GM12891 (cell line): ENCODE results near the gene FBXO10.

Source experiments
- DNase-seq: peaks from one replicate; pipeline ENCODE4 v3.0.0; 2011; ENCODE audit warnings: low spot score; ENCODE audit not compliant: insufficient read length
- FAIRE-seq: peaks from 2 replicates; lab custom pipeline; 2011; peaks lifted over from hg19 to GRCh38; lab: Jason Lieb, UNC
- PAX5 ChIP-seq: IDR thresholded peaks from 2 replicates; pipeline ENCODE4 v1.6.1; 2011; ENCODE audit warnings: low read length, moderate library complexity, mild to moderate bottlenecking; ENCODE audit not compliant: insufficient read depth, severe bottlenecking
- POLR2A ChIP-seq: IDR thresholded peaks from 2 replicates; pipeline ENCODE4 v1.6.1; 2011; ENCODE audit warnings: low read depth, low read length, control low read depth
- POLR2AphosphoS5 ChIP-seq: IDR thresholded peaks from 2 replicates; pipeline ENCODE4 v1.6.1; 2011; ENCODE audit warnings: low read depth, low read length, control low read depth
- POU2F2 ChIP-seq: IDR thresholded peaks from 2 replicates; pipeline ENCODE4 v1.6.1; 2011; ENCODE audit warnings: low read depth, mild to moderate bottlenecking, control low read depth, low read length, moderate library complexity
- SPI1 ChIP-seq: IDR thresholded peaks from 2 replicates; pipeline ENCODE4 v1.6.1; 2011; ENCODE audit warnings: low read depth, low read length, control low read depth
- TAF1 ChIP-seq: IDR thresholded peaks from 2 replicates; pipeline ENCODE4 v1.6.1; 2011; ENCODE audit warnings: low read depth, low read length, control low read depth

The FBXO10 gene

GRCh38 chr9:37508135-37508833 is 67.9 kb downstream of the FBXO10 start:
- TF ChIP-seq SPI1, result no peak
- peak; percentile 37; the same call in 1 of the 2 replicates for TF ChIP-seq POLR2AphosphoS5
- no peak for TF ChIP-seq PAX5
- no peak for TF ChIP-seq POLR2A
- no peak for TF ChIP-seq TAF1
- no peak for TF ChIP-seq POU2F2

GRCh38 chr9:37507566-37508134 is 68.5 kb downstream of the FBXO10 start:
- FAIRE-seq (no peak), DNase-seq (no peak)
- TF ChIP-seq POU2F2, result no peak

More at GRCh38 chr9:37508135-37508833, 67.9 kb downstream of the FBXO10 start:
- DNase-seq (no peak), FAIRE-seq (no peak)

GRCh38 chr9:37504605-37505004 is 71.6 kb downstream of the FBXO10 start:
- no peak for FAIRE-seq
- no peak for DNase-seq
- TF ChIP-seq SPI1, result no peak
- no peak for TF ChIP-seq POU2F2
- no peak for TF ChIP-seq PAX5
- no peak for TF ChIP-seq TAF1
- no peak for TF ChIP-seq POLR2AphosphoS5
- TF ChIP-seq POLR2A, result no peak

GRCh38 chr9:37503736-37504135 is 72.4 kb downstream of the FBXO10 start:
- TF ChIP-seq POLR2A, result no peak
- TF ChIP-seq POU2F2, result no peak
- no peak for TF ChIP-seq PAX5
- no peak for TF ChIP-seq SPI1
- no peak for TF ChIP-seq TAF1
- TF ChIP-seq POLR2AphosphoS5, result no peak
- DNase-seq (no peak), FAIRE-seq (no peak)

GRCh38 chr9:37501957-37502596 is 74.1 kb downstream of the FBXO10 start:
- TF ChIP-seq TAF1, result no peak
- no peak for TF ChIP-seq POLR2A
- TF ChIP-seq POU2F2, result no peak
- no peak for TF ChIP-seq PAX5
- TF ChIP-seq SPI1, result no peak
- no peak for TF ChIP-seq POLR2AphosphoS5
- DNase-seq (no peak), FAIRE-seq (no peak)

- FAIRE-seq, result no peak
- TF ChIP-seq SPI1 (no peak), POU2F2 (no peak), POLR2A (no peak), TAF1 (no peak), PAX5 (no peak), POLR2AphosphoS5 (no peak)
- no peak for DNase-seq
These were observed 76.9 kb downstream of the FBXO10 start for GRCh38 chr9:37499297-37499696.

- DNase-seq, result no peak
- no peak for FAIRE-seq
- TF ChIP-seq POLR2AphosphoS5 (no peak), POU2F2 (no peak), TAF1 (no peak), PAX5 (no peak), POLR2A (no peak), SPI1 (no peak)
These were observed 77.7 kb downstream of the FBXO10 start for GRCh38 chr9:37498457-37498856.

GRCh38 chr9:37497320-37497719 is 78.9 kb downstream of the FBXO10 start:
- FAIRE-seq, result no peak
- TF ChIP-seq POU2F2, result no peak
- no peak for DNase-seq

GRCh38 chr9:37496020-37496419 is 80.2 kb downstream of the FBXO10 start:
- no peak for FAIRE-seq
- TF ChIP-seq SPI1, result no peak
- no peak for DNase-seq

GRCh38 chr9:37495571-37495970 is 80.6 kb downstream of the FBXO10 start:
- FAIRE-seq (no peak), DNase-seq (no peak)
- TF ChIP-seq POLR2A, result no peak

- TF ChIP-seq PAX5 (no peak), SPI1 (no peak), POLR2A (no peak)
- FAIRE-seq, result no peak
- DNase-seq, result no peak
These were observed 84.2 kb downstream of the FBXO10 start for GRCh38 chr9:37491939-37492338.
